DOHH2 (cell line): Measurements from ENCODE around the gene VSIG8.

Experiments
- H3F3A ChIP-seq: fragments of 200-600 bp; sonication (generic), shearing (Covaris generic); 2 replicates; pipeline ENCODE4 v1.6.0; 2016; ENCODE audit warnings: antibody characterized with exemption, mild to moderate bottlenecking; ENCODE audit not compliant: control insufficient read depth, insufficient read depth
- H3K27ac ChIP-seq: fragments of 200-600 bp; sonication (generic); 2 replicates; pipeline ENCODE4 v1.5.1; 2014; ENCODE audit warnings: low read depth, mild to moderate bottlenecking, low read length, moderate library complexity
- H3K27me3 ChIP-seq: fragments of 200-600 bp; sonication (generic); 2 replicates; pipeline ENCODE4 v1.6.1; 2014; ENCODE audit warnings: mild to moderate bottlenecking, low read length, mixed read lengths; ENCODE audit not compliant: control insufficient read depth
- H3K36me3 ChIP-seq: fragments of 200-600 bp; sonication (generic); 2 replicates; pipeline ENCODE4 v1.6.1; 2014; ENCODE audit warnings: mild to moderate bottlenecking, low read length, moderate library complexity, mixed read lengths; ENCODE audit not compliant: control insufficient read depth
- H3K4me1 ChIP-seq: fragments of 200-600 bp; sonication (generic); 2 replicates; pipeline ENCODE4 v1.6.1; 2014; ENCODE audit warnings: mild to moderate bottlenecking, low read length, mixed read lengths; ENCODE audit not compliant: control insufficient read depth
- H3K4me2 ChIP-seq: fragments of 200-600 bp; sonication (generic); 2 replicates; pipeline ENCODE4 v1.6.0; 2014; ENCODE audit warnings: mild to moderate bottlenecking, low read length, moderate library complexity
- H3K4me3 ChIP-seq: fragments of 200-600 bp; sonication (generic); 2 replicates; pipeline ENCODE4 v1.5.1; 2014; ENCODE audit warnings: mild to moderate bottlenecking, low read length, mixed read lengths
- H3K79me2 ChIP-seq: fragments of 200-600 bp; sonication (generic); 2 replicates; pipeline ENCODE4 v1.6.1; 2014; ENCODE audit warnings: mild to moderate bottlenecking, low read length, mixed read lengths; ENCODE audit not compliant: control insufficient read depth
- H3K9me2 ChIP-seq: fragments of 200-600 bp; sonication (generic); replicated peaks from 2 replicates; pipeline ENCODE4 v1.6.1; 2014; ENCODE audit warnings: mild to moderate bottlenecking, low read length, mixed read lengths; ENCODE audit not compliant: control insufficient read depth
- H3K9me3 ChIP-seq: fragments of 200-600 bp; sonication (generic); 2 replicates; pipeline ENCODE4 v1.6.1; 2014; ENCODE audit warnings: antibody characterized with exemption, low read length, mixed read lengths; ENCODE audit not compliant: control insufficient read depth, insufficient read depth
- H4K20me1 ChIP-seq: fragments of 200-600 bp; sonication (generic); 2 replicates; pipeline ENCODE4 v1.6.0; 2014; ENCODE audit warnings: low read depth, mild to moderate bottlenecking, antibody characterized with exemption, low read length, moderate library complexity; ENCODE audit not compliant: control insufficient read depth, insufficient read depth
- CTCF ChIP-seq: fragments of 200-600 bp; sonication (generic); IDR thresholded peaks from one replicate; pipeline ENCODE4 v1.5.1; 2014; ENCODE audit warnings: antibody characterized with exemption, mild to moderate bottlenecking, low read depth, low read length; ENCODE audit not compliant: poor library complexity, severe bottlenecking
- EZH2phosphoT487 ChIP-seq: fragments of 200-600 bp; sonication (generic); IDR thresholded peaks from 2 replicates; pipeline ENCODE4 v1.6.1; 2017; ENCODE audit warnings: borderline replicate concordance, mild to moderate bottlenecking, antibody characterized with exemption, low read length, moderate library complexity, mixed read lengths

VSIG8 gene

GRCh38 chr1:159838715-159839114, 23.7 kb downstream of the VSIG8 start:
- no peak overlapping the region for H3K4me2 ChIP-seq
- no peaks in the 10 kb centered on the region for H4K20me1 ChIP-seq
- H3K27ac ChIP-seq, result no peak overlapping the region
- TF ChIP-seq EZH2phosphoT487 (no peak), CTCF (no peak)
- H3K36me3 ChIP-seq, result no peaks in the 10 kb centered on the region
- no peaks in the 10 kb centered on the region for H3K9me3 ChIP-seq
- no peak overlapping the region for H3K4me3 ChIP-seq
- no peaks in the 10 kb centered on the region for H3K4me1 ChIP-seq
- no peaks in the 10 kb centered on the region for H3K79me2 ChIP-seq
- H3F3A ChIP-seq, result no peaks in the 10 kb centered on the region
- no peaks in the 10 kb centered on the region for H3K9me2 ChIP-seq
- no peaks in the 10 kb centered on the region for H3K27me3 ChIP-seq

DNA sequence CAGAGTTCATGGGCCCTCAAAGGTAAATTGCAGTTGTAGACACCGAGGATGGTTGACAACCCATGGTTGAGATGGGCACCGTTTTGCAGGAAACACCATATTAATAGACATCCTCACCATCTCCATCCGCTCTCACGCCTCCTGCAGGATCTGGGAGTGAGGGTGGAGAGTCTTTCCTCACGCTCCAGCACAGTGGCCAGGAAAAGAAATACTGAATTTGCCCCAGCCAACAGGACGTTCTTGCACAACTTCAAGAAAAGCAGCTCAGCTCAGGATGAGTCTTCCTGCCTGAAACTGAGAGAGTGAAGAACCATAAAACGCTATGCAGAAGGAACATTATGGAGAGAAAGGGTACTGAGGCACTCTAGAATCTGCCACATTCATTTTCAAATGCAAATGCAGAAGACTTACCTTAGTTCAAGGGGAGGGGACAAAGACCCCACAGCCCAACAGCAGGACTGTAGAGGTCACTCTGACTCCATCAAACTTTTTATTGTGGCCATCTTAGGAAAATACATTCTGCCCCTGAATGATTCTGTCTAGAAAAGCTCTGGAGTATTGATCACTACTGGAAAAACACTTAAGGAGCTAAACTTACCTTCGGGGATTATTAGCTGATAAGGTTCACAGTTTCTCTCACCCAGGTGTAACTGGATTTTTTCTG, 26.5 kb downstream of the VSIG8 start:
- no peaks in the 10 kb centered on the region for H3K9me3 ChIP-seq
- no peak for TF ChIP-seq EZH2phosphoT487
- no peak for TF ChIP-seq CTCF
- no peaks in the 10 kb centered on the region for H3K79me2 ChIP-seq
- H3K36me3 ChIP-seq, result no peaks in the 10 kb centered on the region
- H3K27ac ChIP-seq, result no peak overlapping the region
- no peaks in the 10 kb centered on the region for H4K20me1 ChIP-seq
- no peak overlapping the region for H3K4me2 ChIP-seq
- H3K4me3 ChIP-seq, result no peak overlapping the region
- H3F3A ChIP-seq, result no peaks in the 10 kb centered on the region
- no peaks in the 10 kb centered on the region for H3K4me1 ChIP-seq
- no peaks in the 10 kb centered on the region for H3K9me2 ChIP-seq
- H3K27me3 ChIP-seq, result no peaks in the 10 kb centered on the region

GRCh38 chr1:159835356-159835755, 27.1 kb downstream of the VSIG8 start:
- H3K4me1 ChIP-seq, result no peaks in the 10 kb centered on the region

More at GRCh38 chr1:159835356-159835755, 27.1 kb downstream of the VSIG8 start:
- no peaks in the 10 kb centered on the region for H3K79me2 ChIP-seq
- H3F3A ChIP-seq, result no peaks in the 10 kb centered on the region
- H3K9me3 ChIP-seq, result no peaks in the 10 kb centered on the region
- H3K36me3 ChIP-seq, result no peaks in the 10 kb centered on the region
- no peaks in the 10 kb centered on the region for H4K20me1 ChIP-seq
- no peaks in the 10 kb centered on the region for H3K27me3 ChIP-seq
- no peak overlapping the region for H3K27ac ChIP-seq
- H3K9me2 ChIP-seq, result no peaks in the 10 kb centered on the region
- H3K4me2 ChIP-seq, result no peak overlapping the region
- TF ChIP-seq CTCF (no peak), EZH2phosphoT487 (no peak)
- no peak overlapping the region for H3K4me3 ChIP-seq
